AG09319 (cell line): ENCODE results near the gene WARS2.
"Not testable (repeated sequence)": the region's sequence is repeated elsewhere in the genome, so short reads cannot be mapped to it uniquely, and the experiment has no call there.

Source experiments
- DNase-seq: peaks from one replicate; pipeline ENCODE4 v3.0.0-alpha.2; 2010; ENCODE audit warnings: low read depth; ENCODE audit errors: extremely low read depth
- CTCF ChIP-seq: IDR thresholded peaks from 2 replicates; pipeline ENCODE4 v1.5.1; 2011; ENCODE audit warnings: low read depth, mild to moderate bottlenecking, inconsistent platforms, low read length, moderate library complexity

Gene WARS2

GRCh38 chr1:119163396-119163795 is 22.9 kb upstream of the WARS2 start:
- no peak for DNase-seq
- TF ChIP-seq CTCF, result no peak

DNA sequence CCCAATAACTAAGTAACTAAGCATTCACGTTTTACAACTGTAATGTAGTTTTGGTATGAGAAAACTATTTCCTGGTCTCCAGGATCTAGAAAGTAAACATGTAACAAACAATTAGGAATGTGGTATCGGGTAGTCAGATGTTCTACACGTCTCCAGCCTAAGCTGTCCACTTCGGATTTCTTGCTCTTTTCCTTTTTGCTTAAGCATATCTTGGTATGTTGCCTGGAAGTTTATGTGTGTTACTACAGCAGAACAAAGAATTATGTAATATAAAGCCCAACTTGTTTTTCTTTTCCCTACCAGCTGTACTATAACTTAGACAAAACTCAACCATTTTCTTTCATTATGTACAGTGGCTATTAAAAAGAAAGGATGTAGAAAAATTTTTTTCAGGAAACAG is 20.4 kb upstream of the WARS2 start:
- peak; percentile 83 for DNase-seq
- TF ChIP-seq CTCF, result no peak

GRCh38 chr1:119160409-119160808 is 20.0 kb upstream of the WARS2 start:
- no peak for TF ChIP-seq CTCF
- no peak for DNase-seq

DNA sequence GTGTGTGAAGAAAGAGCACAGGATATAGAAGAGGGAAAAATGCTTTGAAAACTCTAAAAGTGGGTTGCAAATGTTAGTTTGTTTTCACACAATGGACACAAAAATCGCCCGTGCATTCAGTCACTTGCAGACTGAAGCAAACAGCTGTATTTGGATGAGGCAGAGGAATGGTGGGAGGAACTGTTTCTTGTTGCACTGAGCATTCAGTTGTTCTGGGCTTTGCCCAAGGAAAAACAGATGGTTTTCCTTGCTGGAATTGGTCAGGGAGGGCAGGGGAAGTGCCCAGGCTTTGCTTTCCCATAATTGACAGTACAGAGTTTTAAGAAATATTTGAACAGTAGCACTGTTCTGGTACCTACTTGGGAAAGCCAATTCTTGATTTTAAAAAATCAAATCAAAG is 19.5 kb upstream of the WARS2 start:
- DNase-seq, result no peak
- no peak for TF ChIP-seq CTCF

GRCh38 chr1:119159111-119159510 is 18.7 kb upstream of the WARS2 start:
- peak; percentile 61 for DNase-seq
- no peak for TF ChIP-seq CTCF

DNA sequence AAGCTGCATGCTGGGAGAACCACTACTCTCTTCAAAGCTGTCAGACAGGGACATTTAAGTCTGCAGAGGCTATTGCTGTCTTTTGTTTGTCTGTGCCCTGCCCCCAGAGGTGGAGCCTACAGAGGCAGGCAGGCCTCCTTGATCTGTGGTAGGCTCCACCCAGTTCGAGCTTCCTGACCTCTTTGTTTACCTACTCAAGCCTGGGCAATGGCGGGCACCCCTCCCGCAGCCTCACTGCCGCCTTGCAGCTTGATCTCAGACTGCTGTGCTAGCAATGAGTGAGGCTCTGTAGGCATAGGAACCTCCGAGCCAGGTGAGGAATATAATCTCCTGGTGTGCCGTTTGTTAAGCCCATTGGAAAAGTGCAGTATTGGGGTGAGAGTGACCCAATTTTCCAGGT is 16.3 kb upstream of the WARS2 start:
- not testable (repeated sequence) for DNase-seq

- not testable (repeated sequence) for DNase-seq
These were observed 14.6 kb upstream of the WARS2 start for GRCh38 chr1:119155069-119155468.

- no peak for TF ChIP-seq CTCF
- DNase-seq, result no peak
These were observed 9.7 kb upstream of the WARS2 start for GRCh38 chr1:119150150-119150549.

DNA sequence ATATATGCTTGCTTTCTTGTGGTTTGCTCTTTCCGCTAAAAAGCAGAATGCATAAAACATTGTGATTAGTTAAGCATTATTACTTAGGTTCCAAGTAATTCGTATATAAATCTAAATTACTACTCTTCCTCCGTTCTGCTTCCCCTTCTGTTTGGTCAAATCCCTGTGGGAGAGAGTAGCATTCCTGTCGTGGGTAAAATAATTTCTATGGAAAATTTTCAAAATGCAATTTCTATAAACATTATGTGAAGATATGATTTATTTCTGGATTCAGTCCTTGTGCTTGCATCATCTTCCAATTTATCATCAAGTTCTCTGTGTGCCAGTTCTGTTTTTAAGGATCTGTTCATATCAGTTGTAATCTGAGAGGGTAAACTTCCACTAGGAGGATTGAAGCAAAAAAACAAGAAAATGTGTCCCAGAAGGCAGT is 7.2 kb upstream of the WARS2 start:
- no peak for DNase-seq
- TF ChIP-seq CTCF, result no peak
